Smooth muscle cell (in vitro differentiated cells): ENCODE measurements around the gene KXD1. TPM values are rescaled to one million over a fixed set of nuclear protein-coding genes. Genes with fewer than 3 reads are reported as not detected.

Source experiments
- DNase-seq: peaks from one replicate; lab custom pipeline; 2025; ENCODE audit not compliant: unreplicated experiment; lab: John Stamatoyannopoulos, UW
- H2AFZ ChIP-seq: fragments of 200-600 bp; sonication (generic); 2 replicates; pipeline ENCODE4 v1.6.0; 2016; ENCODE audit warnings: antibody characterized with exemption, low read depth, mild to moderate bottlenecking
- H3F3A ChIP-seq: fragments of 200-600 bp; sonication (generic); 2 replicates; pipeline ENCODE4 v1.6.0; 2017; ENCODE audit warnings: antibody characterized with exemption, low read depth
- H3K27ac ChIP-seq: fragments of 200-600 bp; sonication (generic); 2 replicates; pipeline ENCODE4 v1.5.1; 2016; ENCODE audit warnings: low read depth, mild to moderate bottlenecking
- H3K27me3 ChIP-seq: fragments of 200-600 bp; sonication (generic); 2 replicates; pipeline ENCODE4 v1.6.1; 2016; ENCODE audit warnings: low read depth, mild to moderate bottlenecking
- H3K36me3 ChIP-seq: fragments of 200-600 bp; sonication (generic); 2 replicates; pipeline ENCODE4 v1.5.1; 2016; ENCODE audit warnings: low read depth
- H3K4me1 ChIP-seq: fragments of 200-600 bp; sonication (generic); 2 replicates; pipeline ENCODE4 v1.5.1; 2016; ENCODE audit warnings: low read depth
- H3K4me2 ChIP-seq: fragments of 200-600 bp; sonication (generic); 2 replicates; pipeline ENCODE4 v1.6.0; 2016; ENCODE audit warnings: mild to moderate bottlenecking
- H3K4me3 ChIP-seq: fragments of 200-600 bp; sonication (generic); 2 replicates; pipeline ENCODE4 v1.5.1; 2016; ENCODE audit warnings: mild to moderate bottlenecking
- H3K79me2 ChIP-seq: fragments of 200-600 bp; sonication (generic); 2 replicates; pipeline ENCODE4 v1.6.0; 2016; ENCODE audit warnings: low read depth, mild to moderate bottlenecking
- H3K9ac ChIP-seq: fragments of 200-600 bp; sonication (generic); 2 replicates; pipeline ENCODE4 v1.6.0; 2016; ENCODE audit warnings: low read depth
- H3K9me3 ChIP-seq: fragments of 200-600 bp; sonication (generic); replicated peaks from 2 replicates; pipeline ENCODE4 v1.5.1; 2016; ENCODE audit warnings: low read depth
- H4K20me1 ChIP-seq: fragments of 200-600 bp; sonication (generic); 2 replicates; pipeline ENCODE4 v1.6.0; 2016; ENCODE audit warnings: low read depth
- WGBS: methylation state at CpG from one replicate; pipeline ENCODE4 v1.1.7; 2016; ENCODE audit warnings: low lambda C conversion rate; 5-methylcytosine and 5-hydroxymethylcytosine counted together
- polyA plus RNA-seq: library from polyadenylated mRNA; unstranded; fragments of >200 nt; fragmentation: Nextera tagmentation; extraction: Ambion mirVana; gene quantifications from 2 replicates; pipeline ENCODE4 v1.2.1, GENCODE V29; 2016
- total RNA-seq: library from RNA; depleted of rRNA; stranded (reverse); fragments of >200 nt; gene quantifications from 2 replicates; pipeline ENCODE4 v1.2.3, GENCODE V29; 2014
- TF ChIP-seq, protein P1 (sequence below): fragments of 200-600 bp; sonication (generic); IDR thresholded peaks from 2 replicates; pipeline ENCODE4 v1.5.1; 2017; ENCODE audit warnings: borderline replicate concordance, mild to moderate bottlenecking, antibody characterized with exemption; ENCODE audit not compliant: insufficient read depth, poor library complexity, severe bottlenecking

KXD1 gene
- total and polyA plus RNA-seq, 2 experiments from 2014 or later: 75.4 to 134 TPM

DNA sequence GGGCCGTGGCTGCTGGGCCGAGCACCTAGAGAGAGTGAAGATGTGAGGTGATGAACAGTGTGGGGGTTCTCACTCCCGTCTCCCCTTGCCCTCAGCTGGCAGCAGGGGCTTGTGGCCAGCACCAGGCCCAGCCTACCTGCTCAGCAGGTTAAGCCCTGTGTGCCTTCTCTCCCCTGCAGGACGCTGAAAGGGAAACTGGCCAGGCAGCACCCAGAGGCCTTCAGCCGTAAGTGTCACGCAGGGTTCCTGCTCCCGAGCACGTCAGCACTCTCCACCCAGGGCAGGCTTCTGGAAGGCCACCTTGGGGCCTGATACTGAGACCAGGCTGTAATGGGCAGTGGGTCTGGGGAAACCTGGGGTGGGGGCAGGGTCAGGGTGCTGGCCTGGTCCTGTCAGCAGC is 9.3 kb downstream of the KXD1 start:
- no peaks in the 10 kb centered on the region for H4K20me1 ChIP-seq
- DNase-seq: no peak
- H3K9ac ChIP-seq: no peak overlapping the region
- H3K4me1 ChIP-seq: no peaks in the 10 kb centered on the region
- H3K36me3 ChIP-seq: no peaks in the 10 kb centered on the region
- H2AFZ ChIP-seq: no peak overlapping the region
- over 99% methylated on average over 8 of the region's 8 CpGs for WGBS
- no peak overlapping the region for H3K27ac ChIP-seq
- TF ChIP-seq, protein P1, sequence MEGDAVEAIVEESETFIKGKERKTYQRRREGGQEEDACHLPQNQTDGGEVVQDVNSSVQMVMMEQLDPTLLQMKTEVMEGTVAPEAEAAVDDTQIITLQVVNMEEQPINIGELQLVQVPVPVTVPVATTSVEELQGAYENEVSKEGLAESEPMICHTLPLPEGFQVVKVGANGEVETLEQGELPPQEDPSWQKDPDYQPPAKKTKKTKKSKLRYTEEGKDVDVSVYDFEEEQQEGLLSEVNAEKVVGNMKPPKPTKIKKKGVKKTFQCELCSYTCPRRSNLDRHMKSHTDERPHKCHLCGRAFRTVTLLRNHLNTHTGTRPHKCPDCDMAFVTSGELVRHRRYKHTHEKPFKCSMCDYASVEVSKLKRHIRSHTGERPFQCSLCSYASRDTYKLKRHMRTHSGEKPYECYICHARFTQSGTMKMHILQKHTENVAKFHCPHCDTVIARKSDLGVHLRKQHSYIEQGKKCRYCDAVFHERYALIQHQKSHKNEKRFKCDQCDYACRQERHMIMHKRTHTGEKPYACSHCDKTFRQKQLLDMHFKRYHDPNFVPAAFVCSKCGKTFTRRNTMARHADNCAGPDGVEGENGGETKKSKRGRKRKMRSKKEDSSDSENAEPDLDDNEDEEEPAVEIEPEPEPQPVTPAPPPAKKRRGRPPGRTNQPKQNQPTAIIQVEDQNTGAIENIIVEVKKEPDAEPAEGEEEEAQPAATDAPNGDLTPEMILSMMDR: no peak
- no peaks in the 10 kb centered on the region for H3K27me3 ChIP-seq
- no peaks in the 10 kb centered on the region for H3K9me3 ChIP-seq
- no peak overlapping the region for H3K4me3 ChIP-seq
- H3K4me2 ChIP-seq: no peak overlapping the region
- peaks cover 6% of the 10 kb centered on the region for H3F3A ChIP-seq
- H3K79me2 ChIP-seq: peaks cover 2% of the 10 kb centered on the region

- no peak for DNase-seq
- H3K79me2 ChIP-seq: peaks cover 17% of the 10 kb centered on the region
- peaks cover 8% of the 10 kb centered on the region for H3F3A ChIP-seq
- WGBS: 97% methylated on average over 15 of the region's 15 CpGs
- TF ChIP-seq, protein P1: no peak
- no peak overlapping the region for H3K27ac ChIP-seq
- H4K20me1 ChIP-seq: peaks cover 12% of the 10 kb centered on the region
- no peaks in the 10 kb centered on the region for H3K36me3 ChIP-seq
- no peak overlapping the region for H3K4me2 ChIP-seq
- H3K27me3 ChIP-seq: no peaks in the 10 kb centered on the region
- H2AFZ ChIP-seq: no peak overlapping the region
- H3K9me3 ChIP-seq: no peaks in the 10 kb centered on the region
- H3K4me1 ChIP-seq: peaks cover 9% of the 10 kb centered on the region
- no peak overlapping the region for H3K4me3 ChIP-seq
- H3K9ac ChIP-seq: no peak overlapping the region
Observed at GRCh38 chr19:18568367-18568766, 10.7 kb downstream of the KXD1 start.

DNA sequence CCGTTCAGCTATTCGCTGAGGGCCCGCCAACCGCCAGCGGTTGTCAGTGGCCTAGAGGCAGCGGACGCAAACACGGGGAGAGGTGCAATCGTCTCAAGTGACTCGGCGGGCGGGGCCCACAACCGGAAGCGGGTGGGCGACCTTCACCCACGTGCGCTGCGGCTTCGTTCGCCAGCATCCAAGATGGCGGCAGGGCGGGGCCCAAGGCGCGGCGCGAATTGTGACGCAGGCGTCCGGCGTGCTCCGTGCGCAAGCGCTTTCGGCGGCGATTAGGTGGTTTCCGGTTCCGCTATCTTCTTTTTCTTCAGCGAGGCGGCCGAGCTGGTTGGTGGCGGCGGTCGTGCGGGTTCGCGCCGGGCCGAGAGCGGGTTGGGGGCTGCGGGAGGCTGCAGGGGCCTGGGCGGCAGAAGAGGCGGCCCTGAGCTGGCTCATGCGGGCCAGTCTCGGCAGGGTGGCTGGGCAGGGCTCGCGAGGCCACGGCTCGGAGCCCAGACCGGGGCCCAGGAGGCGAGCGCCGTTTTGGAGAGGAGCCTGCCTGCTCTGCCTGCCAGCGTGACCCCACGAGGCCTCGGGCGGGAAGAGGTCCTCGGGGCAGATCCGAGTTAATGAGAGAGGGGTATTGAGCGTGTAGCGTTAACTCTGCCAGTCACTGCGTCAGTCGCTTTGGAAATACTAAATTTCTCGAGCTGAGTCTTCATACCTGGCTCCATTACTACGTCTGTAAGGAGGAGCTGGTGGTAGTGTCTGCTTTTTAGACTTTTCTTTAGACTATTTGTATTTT is 14.1 kb downstream of the KXD1 start, which contains the start of gene UBA52:
Gene UBA52, plus strand, starts transcription at position 294 of the 781 bp plus-strand sequence. CDS start 1,444 bp downstream, outside the sequence.
- peaks cover 24% of the 10 kb centered on the region for H3F3A ChIP-seq
- H3K36me3 ChIP-seq: no peaks in the 10 kb centered on the region
- H3K4me2 ChIP-seq: peak within 1 kb of the TSS; percentile 92
- H4K20me1 ChIP-seq: peaks cover 38% of the 10 kb centered on the region
- peak within 1 kb of the TSS; percentile 83 for H3K27ac ChIP-seq
- peaks cover 24% of the 10 kb centered on the region for H3K79me2 ChIP-seq
- H3K9me3 ChIP-seq: no peaks in the 10 kb centered on the region
- TF ChIP-seq, protein P1: no peak
- peak within 1 kb of the TSS; percentile 92 for H3K9ac ChIP-seq
- H3K4me1 ChIP-seq: peaks cover 11% of the 10 kb centered on the region
- H2AFZ ChIP-seq: no peak within 1 kb of the TSS
- WGBS: under 1% methylated on average over 74 of the region's 75 CpGs
- no peaks in the 10 kb centered on the region for H3K27me3 ChIP-seq
- peak; percentile 93 for DNase-seq
- peak within 1 kb of the TSS; percentile 79 for H3K4me3 ChIP-seq
